Keratinocyte (primary cell): Measurements from ENCODE around the gene TFCP2L1.

Source experiments
- EZH2 ChIP-seq: IDR thresholded peaks from one replicate; pipeline ENCODE4 v1.6.1; 2012; ENCODE audit warnings: inconsistent platforms, mild to moderate bottlenecking, low read length, moderate library complexity
- TF ChIP-seq, protein P1 (sequence below), 3 experiments: IDR thresholded peaks in 1 of 3; conservative IDR thresholded peaks in 1 of 3; optimal IDR thresholded peaks in 1 of 3; 2 replicates in 2 of 3; 3 replicates in 1 of 3; pipeline versions ENCODE3 to v1.5.1; 2011; ENCODE audit warnings: low read length in 3 of 3, mild to moderate bottlenecking in 3 of 3, moderate library complexity in 2 of 3, control low read depth in 1 of 3, inconsistent platforms in 1 of 3; ENCODE audit not compliant: insufficient read depth in 2 of 3; ENCODE audit errors: extremely low read depth in 1 of 3

DNA sequence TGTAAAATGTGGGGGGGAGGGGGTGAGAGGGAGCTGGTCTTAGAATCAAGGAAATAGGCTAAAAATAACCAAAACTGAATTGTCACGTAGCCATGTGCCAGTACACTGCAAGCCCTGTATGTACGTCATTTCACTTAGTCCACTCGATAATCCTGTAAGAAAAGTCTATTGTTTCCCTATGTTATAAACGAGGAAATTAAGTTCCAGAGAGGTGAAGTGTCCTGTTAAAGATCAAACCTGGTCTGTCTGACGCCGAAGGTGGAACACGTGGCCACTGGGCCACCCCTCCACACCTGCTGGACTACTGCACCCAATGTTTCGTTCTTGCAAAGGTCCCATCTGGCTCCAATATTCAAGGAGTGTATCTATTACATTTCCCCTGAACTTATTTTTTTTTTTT is 29.6 kb downstream of the TFCP2L1 start:
- TF ChIP-seq, protein P1, sequence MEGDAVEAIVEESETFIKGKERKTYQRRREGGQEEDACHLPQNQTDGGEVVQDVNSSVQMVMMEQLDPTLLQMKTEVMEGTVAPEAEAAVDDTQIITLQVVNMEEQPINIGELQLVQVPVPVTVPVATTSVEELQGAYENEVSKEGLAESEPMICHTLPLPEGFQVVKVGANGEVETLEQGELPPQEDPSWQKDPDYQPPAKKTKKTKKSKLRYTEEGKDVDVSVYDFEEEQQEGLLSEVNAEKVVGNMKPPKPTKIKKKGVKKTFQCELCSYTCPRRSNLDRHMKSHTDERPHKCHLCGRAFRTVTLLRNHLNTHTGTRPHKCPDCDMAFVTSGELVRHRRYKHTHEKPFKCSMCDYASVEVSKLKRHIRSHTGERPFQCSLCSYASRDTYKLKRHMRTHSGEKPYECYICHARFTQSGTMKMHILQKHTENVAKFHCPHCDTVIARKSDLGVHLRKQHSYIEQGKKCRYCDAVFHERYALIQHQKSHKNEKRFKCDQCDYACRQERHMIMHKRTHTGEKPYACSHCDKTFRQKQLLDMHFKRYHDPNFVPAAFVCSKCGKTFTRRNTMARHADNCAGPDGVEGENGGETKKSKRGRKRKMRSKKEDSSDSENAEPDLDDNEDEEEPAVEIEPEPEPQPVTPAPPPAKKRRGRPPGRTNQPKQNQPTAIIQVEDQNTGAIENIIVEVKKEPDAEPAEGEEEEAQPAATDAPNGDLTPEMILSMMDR (optimal IDR thresholded peaks at IDR 0.05 in 1 of 3, IDR thresholded peaks at IDR 0.05 in 1 of 3, conservative IDR thresholded peaks at IDR 0.05 in 1 of 3; ENCODE audit: extremely low read depth in 1 of 3, insufficient read depth in 2 of 3, low read length in 3 of 3): no peak
- no peak for TF ChIP-seq EZH2
